Measurements from ENCODE around the gene ENPP1. TPM values are rescaled to one million over a fixed set of nuclear protein-coding genes. Genes with fewer than 3 reads are reported as not detected.

ENPP1 gene
- total RNA-seq, 1 experiment from 2014 or later, result 6.5 TPM

- BruUV-seq (replicated peaks), result no TSS peak
- ChIA-PET POLR2A (no interaction called here), CTCF (no interaction called here), RAD21 (ENCODE audit: low non-redundant PET in 1 of 2, low total read pairs in 2 of 2, uncharacterized antibody in 2 of 2, unreplicated experiment in 2 of 2) (no interaction called here)
- Histone ChIP-seq H3K9me3 (ENCODE audit: control insufficient read depth in 1 of 2, insufficient read depth in 1 of 2, low read depth in 1 of 2, low read length in 2 of 2) (no peaks in the 10 kb centered on the region), H3K4me2 (ENCODE audit: low read length) (no peak overlapping the region), H3K27me3 (ENCODE audit: insufficient read depth, low read length) (no peaks in the 10 kb centered on the region), H3K4me1 (ENCODE audit: control insufficient read depth in 1 of 2, insufficient read depth in 2 of 2, low read length in 2 of 2) (no peaks in the 10 kb centered on the region), H3K9ac (ENCODE audit: low read length) (no peak overlapping the region), H2AFZ (ENCODE audit: low read depth, low read length, poor library complexity, severe bottlenecking) (no peak overlapping the region), H3K4me3 (replicated peaks in 1 of 2; ENCODE audit: low read depth in 1 of 2, low read length in 2 of 2) (no peak overlapping the region), H3K79me2 (ENCODE audit: insufficient read depth, low read length) (no peaks in the 10 kb centered on the region), H3K27ac (ENCODE audit: low read depth, low read length) (no peak overlapping the region), H4K20me1 (ENCODE audit: insufficient read depth) (no peaks in the 10 kb centered on the region), H3K36me3 (ENCODE audit: control insufficient read depth in 1 of 2, insufficient read depth in 2 of 2, low read length in 2 of 2) (no peaks in the 10 kb centered on the region), H3K9me2 (ENCODE audit: insufficient read depth) (no peaks in the 10 kb centered on the region)
- intact Hi-C loops (cut with micrococcal nuclease), result no loop called here
- TF ChIP-seq, protein P1, sequence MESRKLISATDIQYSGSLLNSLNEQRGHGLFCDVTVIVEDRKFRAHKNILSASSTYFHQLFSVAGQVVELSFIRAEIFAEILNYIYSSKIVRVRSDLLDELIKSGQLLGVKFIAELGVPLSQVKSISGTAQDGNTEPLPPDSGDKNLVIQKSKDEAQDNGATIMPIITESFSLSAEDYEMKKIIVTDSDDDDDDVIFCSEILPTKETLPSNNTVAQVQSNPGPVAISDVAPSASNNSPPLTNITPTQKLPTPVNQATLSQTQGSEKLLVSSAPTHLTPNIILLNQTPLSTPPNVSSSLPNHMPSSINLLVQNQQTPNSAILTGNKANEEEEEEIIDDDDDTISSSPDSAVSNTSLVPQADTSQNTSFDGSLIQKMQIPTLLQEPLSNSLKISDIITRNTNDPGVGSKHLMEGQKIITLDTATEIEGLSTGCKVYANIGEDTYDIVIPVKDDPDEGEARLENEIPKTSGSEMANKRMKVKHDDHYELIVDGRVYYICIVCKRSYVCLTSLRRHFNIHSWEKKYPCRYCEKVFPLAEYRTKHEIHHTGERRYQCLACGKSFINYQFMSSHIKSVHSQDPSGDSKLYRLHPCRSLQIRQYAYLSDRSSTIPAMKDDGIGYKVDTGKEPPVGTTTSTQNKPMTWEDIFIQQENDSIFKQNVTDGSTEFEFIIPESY (IDR thresholded peaks at IDR 0.05; ENCODE audit: extremely low read depth, insufficient replicate concordance, low read length), result no peak
- no peak for TF ChIP-seq CBX3 (IDR thresholded peaks at IDR 0.05; ENCODE audit: low read depth)
- no peak for DNase-seq (ENCODE audit: low read depth, low spot score)
- no peak for ATAC-seq
Observed at GRCh38 chr6:131762984-131763383, 44.8 kb upstream of the ENPP1 start.

DNA sequence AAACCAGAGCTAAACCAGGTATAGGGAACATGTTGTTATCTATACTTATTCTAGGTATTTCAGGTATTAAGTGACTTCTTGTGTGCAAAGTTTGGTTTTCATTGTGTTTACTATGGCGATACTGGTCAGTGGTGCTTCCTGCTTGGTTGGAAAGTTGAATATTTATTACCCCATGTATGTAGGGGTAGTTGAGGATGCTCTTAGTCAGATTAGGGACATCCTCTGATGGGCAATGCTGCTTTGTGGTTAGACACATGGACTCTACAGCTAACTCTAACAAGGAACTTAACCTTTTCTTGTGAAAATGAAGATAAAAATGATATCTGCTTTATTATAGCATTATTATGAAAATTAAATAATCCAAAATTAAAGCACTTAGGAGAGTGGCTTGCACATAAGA lies 44.1 kb upstream of the ENPP1 start:
- Histone ChIP-seq H4K20me1 (ENCODE audit: insufficient read depth) (no peaks in the 10 kb centered on the region), H3K4me1 (ENCODE audit: control insufficient read depth in 1 of 2, insufficient read depth in 2 of 2, low read length in 2 of 2) (no peaks in the 10 kb centered on the region), H3K9me3 (ENCODE audit: control insufficient read depth in 1 of 2, insufficient read depth in 1 of 2, low read depth in 1 of 2, low read length in 2 of 2) (no peaks in the 10 kb centered on the region), H3K9me2 (ENCODE audit: insufficient read depth) (no peaks in the 10 kb centered on the region), H3K36me3 (ENCODE audit: control insufficient read depth in 1 of 2, insufficient read depth in 2 of 2, low read length in 2 of 2) (no peaks in the 10 kb centered on the region), H3K27me3 (ENCODE audit: insufficient read depth, low read length) (no peaks in the 10 kb centered on the region), H3K9ac (ENCODE audit: low read length) (no peak overlapping the region), H3K4me3 (replicated peaks in 1 of 2; ENCODE audit: low read depth in 1 of 2, low read length in 2 of 2) (no peak overlapping the region), H3K27ac (ENCODE audit: low read depth, low read length) (no peak overlapping the region), H3K79me2 (ENCODE audit: insufficient read depth, low read length) (no peaks in the 10 kb centered on the region), H2AFZ (ENCODE audit: low read depth, low read length, poor library complexity, severe bottlenecking) (no peak overlapping the region), H3K4me2 (ENCODE audit: low read length) (no peak overlapping the region)
- intact Hi-C loops (cut with micrococcal nuclease), result no loop called here
- CTCF ChIA-PET, result no interaction called here
- BruUV-seq (replicated peaks), result no TSS peak
- POLR2A ChIA-PET, result no interaction called here
- TF ChIP-seq EZH2 (IDR thresholded peaks at IDR 0.05) (no peak), SP1 (IDR thresholded peaks at IDR 0.05; ENCODE audit: low read depth) (no peak), JUND (IDR thresholded peaks at IDR 0.05) (no peak), POLR2A (IDR thresholded peaks at IDR 0.05; ENCODE audit: borderline replicate concordance, extremely low read depth, insufficient read depth, insufficient read length) (no peak)
- TF ChIP-seq, protein P2, sequence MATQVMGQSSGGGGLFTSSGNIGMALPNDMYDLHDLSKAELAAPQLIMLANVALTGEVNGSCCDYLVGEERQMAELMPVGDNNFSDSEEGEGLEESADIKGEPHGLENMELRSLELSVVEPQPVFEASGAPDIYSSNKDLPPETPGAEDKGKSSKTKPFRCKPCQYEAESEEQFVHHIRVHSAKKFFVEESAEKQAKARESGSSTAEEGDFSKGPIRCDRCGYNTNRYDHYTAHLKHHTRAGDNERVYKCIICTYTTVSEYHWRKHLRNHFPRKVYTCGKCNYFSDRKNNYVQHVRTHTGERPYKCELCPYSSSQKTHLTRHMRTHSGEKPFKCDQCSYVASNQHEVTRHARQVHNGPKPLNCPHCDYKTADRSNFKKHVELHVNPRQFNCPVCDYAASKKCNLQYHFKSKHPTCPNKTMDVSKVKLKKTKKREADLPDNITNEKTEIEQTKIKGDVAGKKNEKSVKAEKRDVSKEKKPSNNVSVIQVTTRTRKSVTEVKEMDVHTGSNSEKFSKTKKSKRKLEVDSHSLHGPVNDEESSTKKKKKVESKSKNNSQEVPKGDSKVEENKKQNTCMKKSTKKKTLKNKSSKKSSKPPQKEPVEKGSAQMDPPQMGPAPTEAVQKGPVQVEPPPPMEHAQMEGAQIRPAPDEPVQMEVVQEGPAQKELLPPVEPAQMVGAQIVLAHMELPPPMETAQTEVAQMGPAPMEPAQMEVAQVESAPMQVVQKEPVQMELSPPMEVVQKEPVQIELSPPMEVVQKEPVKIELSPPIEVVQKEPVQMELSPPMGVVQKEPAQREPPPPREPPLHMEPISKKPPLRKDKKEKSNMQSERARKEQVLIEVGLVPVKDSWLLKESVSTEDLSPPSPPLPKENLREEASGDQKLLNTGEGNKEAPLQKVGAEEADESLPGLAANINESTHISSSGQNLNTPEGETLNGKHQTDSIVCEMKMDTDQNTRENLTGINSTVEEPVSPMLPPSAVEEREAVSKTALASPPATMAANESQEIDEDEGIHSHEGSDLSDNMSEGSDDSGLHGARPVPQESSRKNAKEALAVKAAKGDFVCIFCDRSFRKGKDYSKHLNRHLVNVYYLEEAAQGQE (IDR thresholded peaks at IDR 0.05; ENCODE audit: low read depth), result no peak
- ATAC-seq (no peak), DNase-seq (ENCODE audit: low read depth, low spot score) (no peak)
- RAD21 ChIA-PET (ENCODE audit: low non-redundant PET in 1 of 2, low total read pairs in 2 of 2, uncharacterized antibody in 2 of 2, unreplicated experiment in 2 of 2), result no interaction called here

All from HCT116 (cell line).